ENCODE data around the gene ZBTB42.

Gene ZBTB42

GRCh38 chr14:104800771-104801519 is at the start of gene ZBTB42:
TSS of gene ZBTB42 (plus strand) at chr14:104801101. CDS start at chr14:104801198, 97 bp downstream.
- DNase-seq = peak; percentile 90

GRCh38 chr14:104751539-104752422 is 49.1 kb upstream of the ZBTB42 start:
- no peak for DNase-seq

GRCh38 chr14:104752423-104752734 is 48.5 kb upstream of the ZBTB42 start:
- no peak for DNase-seq

GRCh38 chr14:104752735-104753527 is 48.0 kb upstream of the ZBTB42 start, which contains the start of gene SIVA1:
TSS of gene SIVA1 (plus strand) at chr14:104753147. CDS start at chr14:104753202, 55 bp downstream.
- DNase-seq = peak; percentile 100

- DNase-seq = peak; percentile 62
Observed at GRCh38 chr14:104753528-104754212, 47.2 kb upstream of the ZBTB42 start.

- no peak for DNase-seq
Observed at GRCh38 chr14:104754213-104754851, 46.6 kb upstream of the ZBTB42 start.

- DNase-seq = no peak
Observed at GRCh38 chr14:104755621-104756020, 45.3 kb upstream of the ZBTB42 start.

GRCh38 chr14:104756477-104757237 is 44.2 kb upstream of the ZBTB42 start:
- DNase-seq = no peak

GRCh38 chr14:104757238-104757585 is 43.7 kb upstream of the ZBTB42 start:
- DNase-seq = no peak

- DNase-seq = no peak
Observed at GRCh38 chr14:104757681-104758392, 43.1 kb upstream of the ZBTB42 start.

GRCh38 chr14:104758981-104759969 is 41.6 kb upstream of the ZBTB42 start:
- DNase-seq = peak; percentile 20

- no peak for DNase-seq
Observed at GRCh38 chr14:104765517-104765916, 35.4 kb upstream of the ZBTB42 start.

- no peak for DNase-seq
Observed at GRCh38 chr14:104766256-104766862, 34.5 kb upstream of the ZBTB42 start.

- DNase-seq = no peak
Observed at GRCh38 chr14:104766863-104767633, 33.9 kb upstream of the ZBTB42 start.

GRCh38 chr14:104767634-104767918 is 33.3 kb upstream of the ZBTB42 start:
- DNase-seq = no peak

- DNase-seq = peak; percentile 83
Observed at GRCh38 chr14:104768437-104769323, 32.2 kb upstream of the ZBTB42 start.

Data from NCI-H69 (cell line).